Progenitor cell of endocrine pancreas (in vitro differentiated cells): Measurements from ENCODE around the gene RABGAP1L. TPM values are rescaled to one million over a fixed set of nuclear protein-coding genes. Genes with fewer than 3 reads are reported as not detected.
A peak's percentile ranks its signal among the peaks of the same experiment; 100 is the strongest.

ENCODE experiments used
- DNase-seq: peaks from one replicate; pipeline ENCODE4 v3.0.0; 2021; ENCODE audit warnings: low spot score; ENCODE audit not compliant: unreplicated experiment
- H3K27ac Mint-ChIP-seq: 2 replicates; pipeline ENCODE4 v1.8.0; 2021; ENCODE audit warnings: mild to moderate bottlenecking, moderate library complexity, mixed read lengths
- H3K27me3 Mint-ChIP-seq: 2 replicates; pipeline ENCODE4 v1.8.0; 2021; ENCODE audit warnings: mixed read lengths
- H3K36me3 Mint-ChIP-seq: 2 replicates; pipeline ENCODE4 v1.8.0; 2022; ENCODE audit warnings: mixed read lengths; ENCODE audit not compliant: insufficient read depth
- H3K4me1 Mint-ChIP-seq: 2 replicates; pipeline ENCODE4 v1.8.0; 2021; ENCODE audit warnings: low read depth, mixed read lengths
- H3K4me3 Mint-ChIP-seq: 2 replicates; pipeline ENCODE4 v1.8.0; 2021; ENCODE audit warnings: low read depth, mild to moderate bottlenecking, moderate library complexity, mixed read lengths
- H3K9me3 Mint-ChIP-seq: 2 replicates; pipeline ENCODE4 v1.8.0; 2021; ENCODE audit warnings: low read depth, mixed read lengths
- CTCF ChIP-seq: fragments of 200-600 bp; sonication (generic); IDR thresholded peaks from one replicate; pipeline ENCODE4 v1.5.0; 2021; ENCODE audit warnings: antibody characterized with exemption, mild to moderate bottlenecking; ENCODE audit not compliant: unreplicated experiment
- total RNA-seq: library from RNA; stranded (reverse); gene quantifications from 2 replicates; pipeline ENCODE4 v1.2.1, GENCODE V29; 2021

RABGAP1L gene
- total RNA-seq, 1 donor from 2014 or later, result 55.2 TPM

- Mint-ChIP-seq H3K27me3 (no peaks in the 10 kb centered on the region), H3K9me3 (no peaks in the 10 kb centered on the region), H3K4me1 (peaks cover 8% of the 10 kb centered on the region), H3K27ac (peak overlapping the region; percentile 44), H3K36me3 (peaks cover 12% of the 10 kb centered on the region), H3K4me3 (no peak overlapping the region)
- TF ChIP-seq CTCF, result no peak
- no peak for DNase-seq
Measured at GRCh38 chr1:174974711-174975119, 815.4 kb downstream of the RABGAP1L start.

GRCh38 chr1:174975764-174976163 is 816.4 kb downstream of the RABGAP1L start:
- Mint-ChIP-seq H3K4me3 (no peak overlapping the region), H3K27me3 (no peaks in the 10 kb centered on the region), H3K27ac (no peak overlapping the region), H3K36me3 (peaks cover 10% of the 10 kb centered on the region), H3K9me3 (no peaks in the 10 kb centered on the region), H3K4me1 (peaks cover 8% of the 10 kb centered on the region)
- DNase-seq, result no peak
- no peak for TF ChIP-seq CTCF

GRCh38 chr1:174976436-174977108 is 817.3 kb downstream of the RABGAP1L start:
- Mint-ChIP-seq H3K27ac (no peak overlapping the region), H3K4me3 (no peak overlapping the region), H3K36me3 (peaks cover 12% of the 10 kb centered on the region), H3K4me1 (peaks cover 5% of the 10 kb centered on the region), H3K27me3 (no peaks in the 10 kb centered on the region), H3K9me3 (no peaks in the 10 kb centered on the region)
- TF ChIP-seq CTCF, result no peak
- no peak for DNase-seq

GRCh38 chr1:174982971-174983689 is 823.8 kb downstream of the RABGAP1L start:
- Mint-ChIP-seq H3K36me3 (peaks cover 16% of the 10 kb centered on the region), H3K27me3 (no peaks in the 10 kb centered on the region), H3K4me3 (no peak overlapping the region), H3K9me3 (no peaks in the 10 kb centered on the region), H3K27ac (no peak overlapping the region), H3K4me1 (peaks cover 5% of the 10 kb centered on the region)
- no peak for DNase-seq
- peak; percentile 76 for TF ChIP-seq CTCF

- Mint-ChIP-seq H3K9me3 (no peaks in the 10 kb centered on the region), H3K27ac (peak overlapping the region; percentile 29), H3K27me3 (no peaks in the 10 kb centered on the region), H3K4me1 (peaks cover 5% of the 10 kb centered on the region), H3K36me3 (peaks cover 22% of the 10 kb centered on the region), H3K4me3 (no peak overlapping the region)
- DNase-seq, result no peak
- TF ChIP-seq CTCF, result no peak
Measured at GRCh38 chr1:174984952-174985351, 825.6 kb downstream of the RABGAP1L start.
